K562 (cell line): ENCODE measurements around the gene KIF1A. TPM values are rescaled to one million over a fixed set of nuclear protein-coding genes. Genes with fewer than 3 reads are reported as not detected.

Source experiments
- ATAC-seq: fragments of 200-7000 bp; cut with Tn5 transposase; 3 replicates; pipeline ENCODE4 v1.9.1; 2020; ENCODE audit warnings: moderate library complexity
- BruUV-seq: library from RNA; stranded (reverse); fragments of 400-500 nt; replicated peaks from 2 replicates; lab custom pipeline; 2021; lab: Mats Ljungman, UMichigan
- CTCF ChIA-PET: fragments of 300-600 bp; formaldehyde crosslinking; extraction: SDS; loops from one replicate; lab custom pipeline; 2021; ENCODE audit warnings: low intra/inter-chr PET ratio; lab: Yijun Ruan, JAX
- POLR2A ChIA-PET: fragments of 300-600, 350-650 bp; sonication (Branson Sonifier 250); formaldehyde crosslinking; extraction: SDS; loops from one replicate; lab custom pipeline; 2021; ENCODE audit warnings: antibody characterized with exemption, inconsistent platforms; lab: Yijun Ruan, JAX
- DNase-seq, 4 experiments: peaks; one replicate each; pipeline versions ENCODE4 v3.0.0 to v3.0.0-alpha.2; 2011 to 2018; ENCODE audit warnings: low spot score in 3 of 4, mixed read lengths in 3 of 4; ENCODE audit errors: extremely low read depth in 1 of 4
- FAIRE-seq: peaks from 2 replicates; lab custom pipeline; 2011; peaks lifted over from hg19 to GRCh38; lab: Jason Lieb, UNC
- H2AFZ ChIP-seq: 2 replicates; pipeline ENCODE4 v1.6.0; 2011; ENCODE audit warnings: low read depth, low read length, control low read depth, inconsistent platforms
- H3K27ac ChIP-seq: fragments of 200-600 bp; 3 replicates; pipeline ENCODE4 v1.8.0; 2011; ENCODE audit warnings: low read depth, mild to moderate bottlenecking, control low read depth, inconsistent platforms, low read length, moderate library complexity, mixed read lengths; ENCODE audit errors: extremely low read depth
- H3K27me3 ChIP-seq, 2 experiments: fragments of 300-600 bp in 1 of 2; 2 replicates in 1 of 2; 3 replicates in 1 of 2; pipeline versions ENCODE4 v1.6.0 to v1.8.0; 2011; ENCODE audit warnings: inconsistent platforms in 2 of 2, low read length in 2 of 2, mild to moderate bottlenecking in 1 of 2, mixed read lengths in 1 of 2, moderate library complexity in 1 of 2; ENCODE audit not compliant: control insufficient read depth in 2 of 2, insufficient read depth in 2 of 2
- H3K36me3 ChIP-seq: fragments of 300-600 bp; 3 replicates; pipeline ENCODE4 v1.8.0; 2011; ENCODE audit warnings: mild to moderate bottlenecking, low read length, inconsistent platforms; ENCODE audit not compliant: control insufficient read depth, insufficient read depth
- H3K4me1 ChIP-seq, 2 experiments: fragments of 200-600 bp in 1 of 2; replicated peaks in 1 of 2; 2 replicates in 1 of 2; 3 replicates in 1 of 2; pipeline versions ENCODE4 v1.5.1 to v1.8.0; 2011; ENCODE audit warnings: inconsistent platforms in 2 of 2, low read length in 2 of 2, mild to moderate bottlenecking in 1 of 2, mixed read lengths in 1 of 2, moderate library complexity in 1 of 2; ENCODE audit not compliant: control insufficient read depth in 2 of 2, insufficient read depth in 2 of 2
- H3K4me2 ChIP-seq: 2 replicates; pipeline ENCODE4 v1.6.1; 2011; ENCODE audit warnings: low read length, control low read depth, inconsistent platforms, mixed read lengths; ENCODE audit not compliant: insufficient read depth
- H3K4me3 ChIP-seq: fragments of 200-600 bp; sonication (generic), shearing (Covaris generic); 2 replicates; pipeline ENCODE4 v1.5.1; 2016; ENCODE audit warnings: control low read depth, inconsistent platforms
- H3K79me2 ChIP-seq: fragments of 200-600 bp; 3 replicates; pipeline ENCODE4 v1.8.0; 2011; ENCODE audit warnings: low read length, inconsistent platforms; ENCODE audit not compliant: control insufficient read depth, insufficient read depth
- H3K9ac ChIP-seq, 2 experiments: 2 replicates each; pipeline versions ENCODE4 v1.6.0 to v1.6.1; 2011; ENCODE audit warnings: low read depth in 2 of 2, low read length in 2 of 2, control low read depth in 1 of 2, inconsistent platforms in 1 of 2, mild to moderate bottlenecking in 1 of 2, mixed read lengths in 1 of 2; ENCODE audit not compliant: insufficient read depth in 1 of 2
- H3K9me1 ChIP-seq: one replicate; pipeline ENCODE4 v1.6.0; 2011; ENCODE audit warnings: inconsistent platforms, mild to moderate bottlenecking, low read length, moderate library complexity; ENCODE audit not compliant: control insufficient read depth, insufficient read depth
- H3K9me3 ChIP-seq: replicated peaks from 2 replicates; pipeline ENCODE4 v1.5.1; 2011; ENCODE audit warnings: low read depth, low read length, inconsistent platforms; ENCODE audit not compliant: control insufficient read depth, insufficient read depth
- H4K20me1 ChIP-seq: replicated peaks from 2 replicates; pipeline ENCODE4 v1.6.1; 2011; ENCODE audit warnings: low read length, inconsistent platforms, mixed read lengths; ENCODE audit not compliant: control insufficient read depth, insufficient read depth
- CBX5 ChIP-seq: IDR thresholded peaks from 2 replicates; pipeline ENCODE4 v1.6.1; 2014; ENCODE audit warnings: low read depth, borderline replicate concordance
- CHCHD3 ChIP-seq: fragments of 250-450 bp; sonication (Bioruptor Pico); IDR thresholded peaks from 2 replicates; pipeline ENCODE4 v2.1.2; 2022; ENCODE audit warnings: mild to moderate bottlenecking
- FOXM1 ChIP-seq, 2 experiments: fragments of 450-650 bp in 1 of 2; sonication (generic) in 1 of 2; formaldehyde crosslinking in 1 of 2; IDR thresholded peaks; 2 replicates each; pipeline versions ENCODE4 v1.6.1 to v1.9.0; 2017 to 2022; ENCODE audit warnings: low read depth in 2 of 2, mild to moderate bottlenecking in 2 of 2, missing genetic modification reagents in 1 of 2, moderate library complexity in 1 of 2
- KAT7 ChIP-seq: sonication (generic); formaldehyde crosslinking; IDR thresholded peaks from 2 replicates; pipeline ENCODE4 v1.8.0; 2022; ENCODE audit warnings: missing genetic modification reagents, mild to moderate bottlenecking, borderline replicate concordance
- MEF2D ChIP-seq: conservative IDR thresholded peaks from 2 replicates; pipeline ENCODE4 v1.6.1; 2016; ENCODE audit warnings: low read depth, missing genetic modification characterization, missing compliant biosample characterization
- NR2F6 ChIP-seq: fragments of 450-650 bp; formaldehyde crosslinking; IDR thresholded peaks from 2 replicates; pipeline ENCODE4 v1.4.0; 2020; ENCODE audit warnings: mild to moderate bottlenecking
- NRF1 ChIP-seq, 2 experiments: fragments of 450-650 bp; IDR thresholded peaks in 1 of 2; conservative IDR thresholded peaks in 1 of 2; 2 replicates each; pipeline ENCODE4 v1.6.1; 2014; ENCODE audit warnings: mild to moderate bottlenecking in 2 of 2
- SREBF1 ChIP-seq: fragments of 150-350 bp; IDR thresholded peaks from 2 replicates; pipeline ENCODE4 v1.6.1; 2014; ENCODE audit warnings: antibody characterized with exemption, low read depth, low read length, borderline replicate concordance
- TEAD1 ChIP-seq, 2 experiments: fragments of 450-650 bp in 1 of 2; sonication (generic) in 1 of 2; formaldehyde crosslinking; IDR thresholded peaks; 2 replicates each; pipeline versions ENCODE4 v1.4.0 to v1.8.0; 2020 to 2022; ENCODE audit warnings: mild to moderate bottlenecking in 2 of 2, missing genetic modification reagents in 1 of 2
- ZNF717 ChIP-seq: fragments of 250-450 bp; sonication (Bioruptor Pico); IDR thresholded peaks from 2 replicates; pipeline ENCODE4 v1.5.0; 2021
- ZNF764 ChIP-seq: fragments of 250-450 bp; sonication (Bioruptor Pico); IDR thresholded peaks from 2 replicates; pipeline ENCODE4 v1.4.0; 2020; ENCODE audit warnings: low read depth, mild to moderate bottlenecking, moderate library complexity
- WGBS: fragments of 100-300 bp; shearing (Covaris generic); methylation state at CpG from one replicate; pipeline ENCODE4 v1.1.6; 2016; ENCODE audit warnings: low coverage, mixed read lengths; ENCODE audit not compliant: insufficient coverage; ENCODE audit errors: missing lambda C conversion rate; 5-methylcytosine and 5-hydroxymethylcytosine counted together
- in situ Hi-C: fragments of 300-500 bp; cut with MboI; formaldehyde crosslinking; loops from 4 replicates; pipeline ENCODE4 v1.15.0; 2018; ENCODE audit warnings: inconsistent platforms, mixed read lengths
- intact Hi-C: fragments of 100-400 bp; cut with micrococcal nuclease; formaldehyde crosslinking; loops from 2 replicates; pipeline ENCODE4 v1.14.2; 2022
- polyA plus RNA-seq, 8 experiments: library from polyadenylated mRNA; depleted of rRNA in 4 of 8; stranded (reverse) in 5 of 8; unstranded in 3 of 8; fragments of >200 nt; fragmentation: Nextera tagmentation in 2 of 8; fragmentation: Illumina TruSeq in 1 of 8; extraction: Ambion mirVana in 2 of 8; extraction: Trizol in 1 of 8; gene quantifications; 2 replicates each; pipeline versions ENCODE4 v1.2.1 to v1.2.3, GENCODE V29; 2011 to 2014; ENCODE audit warnings: inconsistent platforms in 1 of 8, missing spikeins in 1 of 8
- total RNA-seq, 7 experiments: library from RNA; depleted of rRNA in 6 of 7; stranded (reverse); fragments of >200 nt in 6 of 7; fragmentation: Illumina TruSeq in 2 of 7; extraction: Trizol in 2 of 7; gene quantifications; 2 replicates each; pipeline versions ENCODE4 v1.2.1 to v1.2.3, GENCODE V29; 2011 to 2021; ENCODE audit warnings: low replicate concordance in 1 of 7

Gene KIF1A
- total and polyA plus RNA-seq, 9 of the 15 experiments (the other 6 are each of a cell fraction or from before 2014, with no cell fraction given) = 0.07 to 1.4 (median 0.45) TPM; not detected in 2

DNA sequence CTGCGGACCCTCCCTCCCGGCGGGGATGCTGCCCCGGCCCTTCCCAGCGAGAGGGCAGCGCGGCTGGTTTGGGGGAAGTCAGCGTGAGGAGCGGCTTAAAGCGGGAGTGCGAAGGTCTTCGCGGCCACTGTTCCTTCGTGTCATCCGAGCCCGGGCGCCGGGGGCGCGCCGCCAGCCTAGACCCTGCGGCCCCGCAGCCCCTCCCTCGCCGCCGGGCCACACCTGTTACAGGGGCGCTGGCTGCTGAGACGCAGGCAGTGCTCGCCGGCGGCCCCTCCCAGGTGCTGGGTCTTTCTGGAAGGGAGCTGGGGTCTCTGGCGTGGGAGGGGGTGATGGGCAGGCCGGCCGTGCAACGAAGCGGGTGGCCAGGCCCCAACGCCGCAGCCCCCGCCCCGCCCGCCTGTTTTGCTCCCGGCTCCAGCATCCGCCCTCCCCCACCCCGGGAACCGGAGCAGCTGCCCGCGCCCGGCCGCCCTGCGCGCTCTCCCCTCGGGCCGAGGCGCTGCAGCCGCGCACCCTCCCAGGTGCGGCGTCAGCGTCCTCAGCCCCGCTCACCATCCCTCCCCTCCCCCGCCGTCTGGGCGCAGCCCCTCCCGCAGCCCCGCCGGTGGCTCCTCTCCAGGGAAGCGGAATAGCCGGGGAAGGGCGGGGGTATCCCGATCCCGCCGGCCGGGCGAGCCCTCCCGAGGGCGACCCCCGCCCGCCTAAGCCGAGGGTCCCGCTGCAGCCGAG lies 727 bp downstream of the KIF1A start:
- no peak for TF ChIP-seq TEAD1 (CRISPR knock-in tag; IDR thresholded peaks at IDR 0.05)
- no peak for TF ChIP-seq NR2F6
- no peak for TF ChIP-seq FOXM1 (IDR thresholded peaks at IDR 0.05; ENCODE audit: low read depth)
- no peak for TF ChIP-seq FOXM1 (CRISPR knock-in tag; IDR thresholded peaks at IDR 0.05; ENCODE audit: low read depth)
- TF ChIP-seq NRF1 (conservative IDR thresholded peaks at IDR 0.05 in 1 of 2, IDR thresholded peaks at IDR 0.05 in 1 of 2) = no peak
- TF ChIP-seq CHCHD3 (CRISPR knock-in tag) = no peak
- TF ChIP-seq ZNF764 (CRISPR knock-in tag) = no peak
- no peak for TF ChIP-seq SREBF1
- no peak for TF ChIP-seq ZNF717 (CRISPR knock-in tag)
- no peak for TF ChIP-seq CBX5
- TF ChIP-seq MEF2D (tag) = no peak
- no peak for TF ChIP-seq KAT7 (CRISPR knock-in tag)
- CTCF ChIA-PET = no interaction called here
- BruUV-seq = no TSS peak
- no peak overlapping the region for H3K4me2 ChIP-seq
- no peaks in the 10 kb centered on the region for H3K4me1 ChIP-seq
- no peaks in the 10 kb centered on the region for H4K20me1 ChIP-seq
- no peaks in the 10 kb centered on the region for H3K79me2 ChIP-seq
- H3K36me3 ChIP-seq = no peaks in the 10 kb centered on the region
- ATAC-seq = no peak
- peaks cover 2 to 14% of the 10 kb centered on the region in 2 experiments; a peak in 4 of 5 replicates for H3K27me3 ChIP-seq
- no peak overlapping the region for H3K9ac ChIP-seq
- intact Hi-C loops (no loop called here), in situ Hi-C loops (no loop called here)
- WGBS = 22% methylated on average over 7 of the region's 81 CpGs
- no peak for DNase-seq
- H2AFZ ChIP-seq = no peak overlapping the region
- no peaks in the 10 kb centered on the region for H3K9me3 ChIP-seq
- no peaks in the 10 kb centered on the region for H3K9me1 ChIP-seq
- no peak for FAIRE-seq
- POLR2A ChIA-PET = no interaction called here
- no peak overlapping the region for H3K27ac ChIP-seq
- no peak overlapping the region for H3K4me3 ChIP-seq
